ENCODE measurements around the gene KCNAB1. TPM values are rescaled to one million over a fixed set of nuclear protein-coding genes. Genes with fewer than 3 reads are reported as not detected.

The KCNAB1 gene
- total and polyA plus RNA-seq, 10 of the 15 experiments (the other 5 are each of a cell fraction or from before 2014, with no cell fraction given): 0.11 to 0.69 (median 0.43) TPM; not detected in 6

DNA sequence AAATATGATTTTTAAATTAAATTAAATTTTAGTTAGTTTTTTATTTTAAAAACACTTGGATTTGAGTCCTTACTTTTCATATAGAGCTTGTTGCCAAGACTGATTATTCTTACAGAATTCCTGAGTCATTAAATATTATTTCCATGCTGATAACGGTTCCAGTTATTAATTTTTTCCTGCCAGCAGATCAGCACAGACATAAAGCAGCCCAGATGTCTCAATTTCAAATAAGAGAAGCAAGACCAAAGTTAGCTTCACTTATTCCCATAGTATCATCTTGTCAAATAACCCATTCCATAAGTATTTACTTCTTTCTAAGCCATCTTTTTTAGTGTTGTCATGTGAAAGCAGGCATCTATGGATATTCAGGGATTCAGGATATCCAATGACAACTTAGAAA, 359.2 kb downstream of the KCNAB1 start:
- no peaks in the 10 kb centered on the region for H4K20me1 ChIP-seq (ENCODE audit: control insufficient read depth, insufficient read depth)
- no peak for TF ChIP-seq ZBTB11 (CRISPR knock-in tag; IDR thresholded peaks at IDR 0.05)
- TF ChIP-seq POU2F2 (IDR thresholded peaks at IDR 0.05; ENCODE audit: borderline replicate concordance, low read depth, low read length): no peak
- TF ChIP-seq, protein P1, sequence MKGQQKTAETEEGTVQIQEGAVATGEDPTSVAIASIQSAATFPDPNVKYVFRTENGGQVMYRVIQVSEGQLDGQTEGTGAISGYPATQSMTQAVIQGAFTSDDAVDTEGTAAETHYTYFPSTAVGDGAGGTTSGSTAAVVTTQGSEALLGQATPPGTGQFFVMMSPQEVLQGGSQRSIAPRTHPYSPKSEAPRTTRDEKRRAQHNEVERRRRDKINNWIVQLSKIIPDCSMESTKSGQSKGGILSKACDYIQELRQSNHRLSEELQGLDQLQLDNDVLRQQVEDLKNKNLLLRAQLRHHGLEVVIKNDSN (IDR thresholded peaks at IDR 0.05; ENCODE audit: borderline replicate concordance, extremely low read length, insufficient read depth, low read depth, low read length): no peak
- TF ChIP-seq, protein P2, sequence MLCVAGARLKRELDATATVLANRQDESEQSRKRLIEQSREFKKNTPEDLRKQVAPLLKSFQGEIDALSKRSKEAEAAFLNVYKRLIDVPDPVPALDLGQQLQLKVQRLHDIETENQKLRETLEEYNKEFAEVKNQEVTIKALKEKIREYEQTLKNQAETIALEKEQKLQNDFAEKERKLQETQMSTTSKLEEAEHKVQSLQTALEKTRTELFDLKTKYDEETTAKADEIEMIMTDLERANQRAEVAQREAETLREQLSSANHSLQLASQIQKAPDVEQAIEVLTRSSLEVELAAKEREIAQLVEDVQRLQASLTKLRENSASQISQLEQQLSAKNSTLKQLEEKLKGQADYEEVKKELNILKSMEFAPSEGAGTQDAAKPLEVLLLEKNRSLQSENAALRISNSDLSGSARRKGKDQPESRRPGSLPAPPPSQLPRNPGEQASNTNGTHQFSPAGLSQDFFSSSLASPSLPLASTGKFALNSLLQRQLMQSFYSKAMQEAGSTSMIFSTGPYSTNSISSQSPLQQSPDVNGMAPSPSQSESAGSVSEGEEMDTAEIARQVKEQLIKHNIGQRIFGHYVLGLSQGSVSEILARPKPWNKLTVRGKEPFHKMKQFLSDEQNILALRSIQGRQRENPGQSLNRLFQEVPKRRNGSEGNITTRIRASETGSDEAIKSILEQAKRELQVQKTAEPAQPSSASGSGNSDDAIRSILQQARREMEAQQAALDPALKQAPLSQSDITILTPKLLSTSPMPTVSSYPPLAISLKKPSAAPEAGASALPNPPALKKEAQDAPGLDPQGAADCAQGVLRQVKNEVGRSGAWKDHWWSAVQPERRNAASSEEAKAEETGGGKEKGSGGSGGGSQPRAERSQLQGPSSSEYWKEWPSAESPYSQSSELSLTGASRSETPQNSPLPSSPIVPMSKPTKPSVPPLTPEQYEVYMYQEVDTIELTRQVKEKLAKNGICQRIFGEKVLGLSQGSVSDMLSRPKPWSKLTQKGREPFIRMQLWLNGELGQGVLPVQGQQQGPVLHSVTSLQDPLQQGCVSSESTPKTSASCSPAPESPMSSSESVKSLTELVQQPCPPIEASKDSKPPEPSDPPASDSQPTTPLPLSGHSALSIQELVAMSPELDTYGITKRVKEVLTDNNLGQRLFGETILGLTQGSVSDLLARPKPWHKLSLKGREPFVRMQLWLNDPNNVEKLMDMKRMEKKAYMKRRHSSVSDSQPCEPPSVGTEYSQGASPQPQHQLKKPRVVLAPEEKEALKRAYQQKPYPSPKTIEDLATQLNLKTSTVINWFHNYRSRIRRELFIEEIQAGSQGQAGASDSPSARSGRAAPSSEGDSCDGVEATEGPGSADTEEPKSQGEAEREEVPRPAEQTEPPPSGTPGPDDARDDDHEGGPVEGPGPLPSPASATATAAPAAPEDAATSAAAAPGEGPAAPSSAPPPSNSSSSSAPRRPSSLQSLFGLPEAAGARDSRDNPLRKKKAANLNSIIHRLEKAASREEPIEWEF (IDR thresholded peaks at IDR 0.05; ENCODE audit: insufficient replicate concordance, low read depth, low read length): no peak
- no peak for TF ChIP-seq NFYB (IDR thresholded peaks at IDR 0.05; ENCODE audit: insufficient read depth, low read depth, low read length)
- TF ChIP-seq, protein P3, sequence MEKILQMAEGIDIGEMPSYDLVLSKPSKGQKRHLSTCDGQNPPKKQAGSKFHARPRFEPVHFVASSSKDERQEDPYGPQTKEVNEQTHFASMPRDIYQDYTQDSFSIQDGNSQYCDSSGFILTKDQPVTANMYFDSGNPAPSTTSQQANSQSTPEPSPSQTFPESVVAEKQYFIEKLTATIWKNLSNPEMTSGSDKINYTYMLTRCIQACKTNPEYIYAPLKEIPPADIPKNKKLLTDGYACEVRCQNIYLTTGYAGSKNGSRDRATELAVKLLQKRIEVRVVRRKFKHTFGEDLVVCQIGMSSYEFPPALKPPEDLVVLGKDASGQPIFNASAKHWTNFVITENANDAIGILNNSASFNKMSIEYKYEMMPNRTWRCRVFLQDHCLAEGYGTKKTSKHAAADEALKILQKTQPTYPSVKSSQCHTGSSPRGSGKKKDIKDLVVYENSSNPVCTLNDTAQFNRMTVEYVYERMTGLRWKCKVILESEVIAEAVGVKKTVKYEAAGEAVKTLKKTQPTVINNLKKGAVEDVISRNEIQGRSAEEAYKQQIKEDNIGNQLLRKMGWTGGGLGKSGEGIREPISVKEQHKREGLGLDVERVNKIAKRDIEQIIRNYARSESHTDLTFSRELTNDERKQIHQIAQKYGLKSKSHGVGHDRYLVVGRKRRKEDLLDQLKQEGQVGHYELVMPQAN (conservative IDR thresholded peaks at IDR 0.05): no peak
- TF ChIP-seq IKZF2 (IDR thresholded peaks at IDR 0.05): no peak
- no peak for TF ChIP-seq SUPT20H (IDR thresholded peaks at IDR 0.05; ENCODE audit: borderline replicate concordance, control insufficient read depth, low read depth, low read length)
- no peak overlapping the region for H2AFZ ChIP-seq (ENCODE audit: control insufficient read depth, low read depth, low read length)
- peaks cover 0 to 2% of the 10 kb centered on the region in 2 experiments; a peak in 3 of 4 replicates for H3K27me3 ChIP-seq (replicated peaks in 1 of 2; ENCODE audit: control insufficient read depth in 2 of 2, insufficient read depth in 2 of 2, low read length in 1 of 2)
- no peaks in the 10 kb centered on the region for H3K9me3 ChIP-seq (replicated peaks; ENCODE audit: control insufficient read depth, insufficient read depth, low read length)
- H3K4me2 ChIP-seq (ENCODE audit: control insufficient read depth, insufficient read depth): no peak overlapping the region
- BruUV-seq (replicated peaks): no TSS peak
- POLR2A ChIA-PET: no interaction called here
- H3K9ac ChIP-seq (ENCODE audit: control insufficient read depth, insufficient read depth, low read length): no peak overlapping the region
- SMC1A ChIA-PET (ENCODE audit: uncharacterized antibody, unreplicated experiment): interaction anchor here (1.1 to 9.6 kb wide), 4 partner anchors 12 to 29 kb away, joined by 3 to 72 read pairs (median 6); no protein-coding TSS in a partner anchor
- no peaks in the 10 kb centered on the region for H3K79me2 ChIP-seq (ENCODE audit: control insufficient read depth, insufficient read depth, low read length)
- H3K4me3 ChIP-seq: no peak overlapping the region
- RAD21 ChIA-PET (ENCODE audit: unreplicated experiment): interaction anchor here (1.6 kb wide), 1 partner anchor 13 kb away, joined by 3 read pairs; no protein-coding TSS in a partner anchor
- H3K27ac ChIP-seq (ENCODE audit: control insufficient read depth, insufficient read depth): no peak overlapping the region
- ATAC-seq (no peak), DNase-seq (ENCODE audit: low read depth, low spot score) (no peak), FAIRE-seq (no peak)
- CTCF ChIA-PET: interaction anchor here (2.1 to 5.1 kb wide), 2 partner anchors 13 to 30 kb away, joined by 9 to 22 read pairs; no protein-coding TSS in a partner anchor
- peaks cover 8% of the 10 kb centered on the region for H3K4me1 ChIP-seq (ENCODE audit: control insufficient read depth, insufficient read depth, low read length)
- in situ Hi-C loops (cut with MboI) (no loop called here), intact Hi-C loops (cut with micrococcal nuclease; ENCODE audit: unreplicated experiment) (no loop called here)
- WGBS (ENCODE audit: insufficient coverage, insufficient replicate concordance, low lambda C conversion rate, missing lambda C conversion rate): 87% methylated on average over 1 of the region's 1 CpG
- H3K36me3 ChIP-seq (ENCODE audit: control insufficient read depth in 2 of 2, insufficient read depth in 2 of 2, low read length in 1 of 2): no peaks in the 10 kb centered on the region
